Measurements from ENCODE around the gene UBA5.

UBA5 gene

GRCh38 chr3:132694991-132695390 is 34.9 kb downstream of the UBA5 start:
- no peak overlapping the region for H3K4me3 ChIP-seq (ENCODE audit: low read depth, low read length)
- no peak for DNase-seq (ENCODE audit: low read depth)
- no peak for TF ChIP-seq CTCF (conservative IDR thresholded peaks at IDR 0.05; ENCODE audit: low read depth, low read length)

- DNase-seq (ENCODE audit: low read depth), result no peak
- TF ChIP-seq CTCF (conservative IDR thresholded peaks at IDR 0.05; ENCODE audit: low read depth, low read length), result no peak
- H3K4me3 ChIP-seq (ENCODE audit: low read depth, low read length), result no peak overlapping the region
Measured at GRCh38 chr3:132695422-132695821, 35.3 kb downstream of the UBA5 start.

- no peak for TF ChIP-seq CTCF (conservative IDR thresholded peaks at IDR 0.05; ENCODE audit: low read depth, low read length)
- H3K4me3 ChIP-seq (ENCODE audit: low read depth, low read length), result no peak overlapping the region
- no peak for DNase-seq (ENCODE audit: low read depth)
Measured at GRCh38 chr3:132703733-132704132, 43.6 kb downstream of the UBA5 start.

GRCh38 chr3:132709761-132710160 is 49.6 kb downstream of the UBA5 start:
- no peak for TF ChIP-seq CTCF (conservative IDR thresholded peaks at IDR 0.05; ENCODE audit: low read depth, low read length)
- no peak overlapping the region for H3K4me3 ChIP-seq (ENCODE audit: low read depth, low read length)
- DNase-seq (ENCODE audit: low read depth), result no peak

GRCh38 chr3:132710311-132710710 is 50.2 kb downstream of the UBA5 start:
- no peak for DNase-seq (ENCODE audit: low read depth)
- no peak overlapping the region for H3K4me3 ChIP-seq (ENCODE audit: low read depth, low read length)
- no peak for TF ChIP-seq CTCF (conservative IDR thresholded peaks at IDR 0.05; ENCODE audit: low read depth, low read length)

GRCh38 chr3:132713977-132714727 is 54.0 kb downstream of the UBA5 start:
- no peak for TF ChIP-seq CTCF (conservative IDR thresholded peaks at IDR 0.05; ENCODE audit: low read depth, low read length)
- no peak for DNase-seq (ENCODE audit: low read depth)
- H3K4me3 ChIP-seq (ENCODE audit: low read depth, low read length), result no peak overlapping the region

- TF ChIP-seq CTCF (conservative IDR thresholded peaks at IDR 0.05; ENCODE audit: low read depth, low read length), result no peak
- no peak for DNase-seq (ENCODE audit: low read depth)
- no peak overlapping the region for H3K4me3 ChIP-seq (ENCODE audit: low read depth, low read length)
Measured at GRCh38 chr3:132716372-132716771, 56.2 kb downstream of the UBA5 start.

Measured in choroid plexus epithelial cell (primary cell).